Measurements from ENCODE around the gene RAB3C.

GRCh38 chr5:58890265-58890664 lies 307.4 kb downstream of the RAB3C start:
- no peak for TF ChIP-seq CTCF (IDR thresholded peaks at IDR 0.05)
- no peak for TF ChIP-seq POLR2A (IDR thresholded peaks at IDR 0.05)
- TF ChIP-seq POLR2AphosphoS5 (IDR thresholded peaks at IDR 0.05) = no peak

Measured in breast epithelium (tissue), 3 donors.